PFSK-1 (cell line): Measurements from ENCODE around the gene POLE2.
A peak's percentile ranks its signal among the peaks of the same experiment; 100 is the strongest.

Experiments
- FOXP2 ChIP-seq: optimal IDR thresholded peaks from 2 replicates; pipeline ENCODE3; 2011; ENCODE audit warnings: borderline replicate concordance, control low read depth, inconsistent platforms; ENCODE audit not compliant: insufficient read depth; ENCODE audit errors: extremely low read length, extremely low read depth
- POLR2AphosphoS5 ChIP-seq: IDR thresholded peaks from 2 replicates; pipeline ENCODE4 v1.6.1; 2012; ENCODE audit warnings: low read depth, mild to moderate bottlenecking, control low read depth, low read length, moderate library complexity
- SIN3A ChIP-seq: IDR thresholded peaks from 2 replicates; pipeline ENCODE4 v1.6.1; 2012; ENCODE audit warnings: mild to moderate bottlenecking, low read length, moderate library complexity, borderline replicate concordance; ENCODE audit not compliant: insufficient read depth
- TAF1 ChIP-seq: IDR thresholded peaks from 2 replicates; pipeline ENCODE4 v1.6.1; 2012; ENCODE audit warnings: low read length, control low read depth, borderline replicate concordance; ENCODE audit not compliant: insufficient read depth
- TF ChIP-seq, protein P1 (sequence below), 2 experiments: IDR thresholded peaks; 2 replicates each; pipeline versions ENCODE4 v1.6.1 to v1.8.0; 2011 to 2012; ENCODE audit warnings: low read depth in 2 of 2, low read length in 2 of 2, control low read depth in 1 of 2, inconsistent platforms in 1 of 2, mild to moderate bottlenecking in 1 of 2, moderate library complexity in 1 of 2; ENCODE audit not compliant: insufficient read depth in 1 of 2

The POLE2 gene

DNA sequence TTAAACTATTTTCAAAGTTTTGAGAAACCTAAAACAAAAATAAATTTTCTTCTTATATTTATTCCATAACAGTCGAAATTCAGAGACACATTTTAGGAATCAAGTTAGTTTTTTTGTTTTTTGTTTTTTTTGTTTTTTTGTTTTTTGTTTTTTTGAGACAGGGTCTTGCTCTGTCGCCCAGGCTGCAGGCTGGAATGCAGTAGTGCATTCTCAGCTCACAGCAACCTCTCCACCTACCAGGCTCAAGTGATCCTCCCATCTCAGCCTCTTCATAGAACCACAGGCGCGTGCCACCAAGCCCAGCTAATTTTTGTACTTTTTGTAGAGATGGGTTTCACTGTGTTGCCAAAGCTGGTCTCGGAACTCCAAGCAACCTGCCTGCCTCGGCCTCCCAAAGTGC is 34.5 kb downstream of the POLE2 start:
- no peak for TF ChIP-seq TAF1
- TF ChIP-seq, protein P1, sequence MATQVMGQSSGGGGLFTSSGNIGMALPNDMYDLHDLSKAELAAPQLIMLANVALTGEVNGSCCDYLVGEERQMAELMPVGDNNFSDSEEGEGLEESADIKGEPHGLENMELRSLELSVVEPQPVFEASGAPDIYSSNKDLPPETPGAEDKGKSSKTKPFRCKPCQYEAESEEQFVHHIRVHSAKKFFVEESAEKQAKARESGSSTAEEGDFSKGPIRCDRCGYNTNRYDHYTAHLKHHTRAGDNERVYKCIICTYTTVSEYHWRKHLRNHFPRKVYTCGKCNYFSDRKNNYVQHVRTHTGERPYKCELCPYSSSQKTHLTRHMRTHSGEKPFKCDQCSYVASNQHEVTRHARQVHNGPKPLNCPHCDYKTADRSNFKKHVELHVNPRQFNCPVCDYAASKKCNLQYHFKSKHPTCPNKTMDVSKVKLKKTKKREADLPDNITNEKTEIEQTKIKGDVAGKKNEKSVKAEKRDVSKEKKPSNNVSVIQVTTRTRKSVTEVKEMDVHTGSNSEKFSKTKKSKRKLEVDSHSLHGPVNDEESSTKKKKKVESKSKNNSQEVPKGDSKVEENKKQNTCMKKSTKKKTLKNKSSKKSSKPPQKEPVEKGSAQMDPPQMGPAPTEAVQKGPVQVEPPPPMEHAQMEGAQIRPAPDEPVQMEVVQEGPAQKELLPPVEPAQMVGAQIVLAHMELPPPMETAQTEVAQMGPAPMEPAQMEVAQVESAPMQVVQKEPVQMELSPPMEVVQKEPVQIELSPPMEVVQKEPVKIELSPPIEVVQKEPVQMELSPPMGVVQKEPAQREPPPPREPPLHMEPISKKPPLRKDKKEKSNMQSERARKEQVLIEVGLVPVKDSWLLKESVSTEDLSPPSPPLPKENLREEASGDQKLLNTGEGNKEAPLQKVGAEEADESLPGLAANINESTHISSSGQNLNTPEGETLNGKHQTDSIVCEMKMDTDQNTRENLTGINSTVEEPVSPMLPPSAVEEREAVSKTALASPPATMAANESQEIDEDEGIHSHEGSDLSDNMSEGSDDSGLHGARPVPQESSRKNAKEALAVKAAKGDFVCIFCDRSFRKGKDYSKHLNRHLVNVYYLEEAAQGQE (IDR thresholded peaks at IDR 0.05; ENCODE audit: insufficient read depth in 1 of 2, low read depth in 2 of 2, low read length in 2 of 2): no peak
- TF ChIP-seq FOXP2: no peak
- TF ChIP-seq SIN3A: no peak
- no peak for TF ChIP-seq POLR2AphosphoS5

DNA sequence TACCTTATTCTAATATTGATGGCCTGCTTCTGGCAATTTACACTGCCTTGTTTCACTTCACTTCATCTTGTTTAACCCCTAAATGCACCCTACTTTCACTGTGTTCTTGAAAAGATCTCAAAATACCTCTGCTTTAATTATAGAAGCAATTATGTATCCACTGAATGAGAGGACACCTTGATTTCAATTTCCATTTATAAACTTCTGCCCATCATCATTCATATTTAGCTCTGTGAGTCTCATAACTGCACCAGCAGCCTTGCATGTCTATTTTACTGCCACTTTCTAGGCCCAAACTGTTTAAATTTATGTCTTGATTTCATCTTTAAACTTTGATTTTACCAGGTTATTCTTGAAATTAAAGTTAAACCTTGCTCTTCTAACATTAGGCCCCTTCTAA is 45.9 kb downstream of the POLE2 start:
- TF ChIP-seq TAF1 (no peak), SIN3A (no peak), FOXP2 (no peak), POLR2AphosphoS5 (no peak)
- TF ChIP-seq, protein P1 (IDR thresholded peaks at IDR 0.05; ENCODE audit: insufficient read depth in 1 of 2, low read depth in 2 of 2, low read length in 2 of 2): no peak

DNA sequence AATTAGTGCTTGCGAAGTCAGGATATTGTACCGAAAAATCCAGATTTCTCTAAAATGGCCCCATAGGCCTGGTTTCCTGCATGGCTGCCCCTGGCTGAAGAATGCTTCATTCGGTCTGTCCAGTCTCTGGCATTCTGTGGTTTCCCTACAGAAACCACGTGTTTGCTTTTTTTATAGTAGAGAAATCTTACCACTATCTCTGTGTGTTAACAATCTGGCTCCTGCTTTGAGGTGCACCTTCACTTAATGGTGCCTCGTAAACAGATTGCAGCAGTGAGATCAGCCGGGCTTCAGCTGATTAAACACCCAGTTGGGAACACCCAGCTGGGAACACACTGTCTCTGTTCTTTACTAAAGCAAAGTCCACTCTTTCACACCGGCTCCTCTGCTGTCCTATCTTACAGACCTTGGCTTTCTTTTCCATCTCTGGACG is 46.3 kb downstream of the POLE2 start:
- no peak for TF ChIP-seq SIN3A
- TF ChIP-seq, protein P1 (IDR thresholded peaks at IDR 0.05; ENCODE audit: insufficient read depth in 1 of 2, low read depth in 2 of 2, low read length in 2 of 2): no peak
- peak; percentile 13; the same call in 1 of the 2 replicates for TF ChIP-seq POLR2AphosphoS5

DNA sequence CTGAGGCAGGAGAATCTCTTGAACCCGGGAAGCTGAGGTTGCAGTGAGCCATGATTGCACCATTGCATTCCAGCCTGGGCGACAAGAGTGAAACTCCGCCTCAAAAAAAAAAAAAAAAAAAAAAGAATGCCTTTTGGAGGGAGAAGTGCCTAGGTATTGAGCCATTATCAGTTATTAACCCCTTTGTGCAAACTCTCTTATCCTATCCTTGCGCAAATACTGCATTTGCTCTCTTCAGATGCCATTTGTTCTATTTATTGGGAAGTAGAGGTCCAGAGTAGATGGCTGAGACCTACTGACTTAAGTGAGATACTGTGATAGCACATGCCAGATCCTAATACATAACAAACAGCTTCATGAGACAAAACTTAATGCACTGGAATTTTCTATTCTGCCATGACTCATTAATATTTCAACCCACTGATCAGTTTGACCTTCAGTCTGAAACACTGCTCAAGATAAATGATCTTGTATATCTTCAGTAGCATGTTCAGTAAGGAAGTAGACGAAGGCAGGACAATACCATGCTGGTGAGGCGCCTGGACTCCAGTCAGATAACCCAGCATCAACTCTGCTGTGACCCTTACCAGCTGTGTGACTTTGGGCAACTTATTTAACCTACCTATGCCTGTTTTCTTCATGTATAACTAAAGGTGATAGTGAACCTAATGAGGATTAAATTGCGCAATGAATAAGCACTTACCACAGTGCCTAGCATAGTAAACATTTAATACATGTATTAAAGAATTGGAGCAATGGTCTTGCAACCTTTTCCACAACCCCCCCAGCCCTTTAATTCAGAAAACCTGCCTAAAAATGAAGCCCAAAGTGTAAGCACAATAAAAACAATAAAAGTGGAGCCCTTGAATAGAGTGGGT is 47.2 kb downstream of the POLE2 start:
- TF ChIP-seq SIN3A (no peak), TAF1 (no peak), POLR2AphosphoS5 (no peak), FOXP2 (no peak)
- TF ChIP-seq, protein P1 (IDR thresholded peaks at IDR 0.05; ENCODE audit: insufficient read depth in 1 of 2, low read depth in 2 of 2, low read length in 2 of 2): no peak
